ENCODE measurements around the gene FOXP4.

Gene FOXP4

GRCh38 chr6:41523915-41524633 lies 22.1 kb upstream of the FOXP4 start:
- DNase-seq = no peak

GRCh38 chr6:41524634-41525011 lies 21.6 kb upstream of the FOXP4 start:
- DNase-seq = no peak

GRCh38 chr6:41527721-41528408 lies 18.3 kb upstream of the FOXP4 start:
- DNase-seq = no peak

- DNase-seq = no peak
These were observed 17.7 kb upstream of the FOXP4 start for GRCh38 chr6:41528409-41528963.

GRCh38 chr6:41529049-41529448 lies 17.1 kb upstream of the FOXP4 start:
- no peak for DNase-seq

GRCh38 chr6:41529970-41530369 lies 16.2 kb upstream of the FOXP4 start:
- DNase-seq = no peak

- DNase-seq = no peak
These were observed 15.7 kb upstream of the FOXP4 start for GRCh38 chr6:41530476-41530875.

- no peak for DNase-seq
These were observed 15.2 kb upstream of the FOXP4 start for GRCh38 chr6:41531016-41531415.

GRCh38 chr6:41531591-41532582 lies 14.3 kb upstream of the FOXP4 start:
- DNase-seq = peak; percentile 48

- peak; percentile 25 for DNase-seq
These were observed 10.4 kb upstream of the FOXP4 start for GRCh38 chr6:41535766-41536165.

- peak; percentile 91 for DNase-seq
These were observed 9.1 kb upstream of the FOXP4 start for GRCh38 chr6:41536795-41537758.

- peak; percentile 24 for DNase-seq
These were observed 7.5 kb upstream of the FOXP4 start for GRCh38 chr6:41538556-41539182.

GRCh38 chr6:41539204-41539603 lies 7.0 kb upstream of the FOXP4 start:
- DNase-seq = no peak

GRCh38 chr6:41541364-41541763 lies 4.8 kb upstream of the FOXP4 start:
- DNase-seq = no peak

GRCh38 chr6:41543087-41543486 lies 3.1 kb upstream of the FOXP4 start:
- DNase-seq = no peak

GRCh38 chr6:41545247-41545702 lies 906 bp upstream of the FOXP4 start:
- DNase-seq = no peak

- DNase-seq = peak; percentile 67
These were observed 289 bp downstream of the FOXP4 start for GRCh38 chr6:41546475-41546865.

- DNase-seq = peak; percentile 17
These were observed 951 bp downstream of the FOXP4 start for GRCh38 chr6:41546866-41547798.

GRCh38 chr6:41547799-41548097 lies 1.6 kb downstream of the FOXP4 start:
- no peak for DNase-seq

- no peak for DNase-seq
These were observed 2.1 kb downstream of the FOXP4 start for GRCh38 chr6:41548098-41548840.
